Kasumi-1 (cell line): Measurements from ENCODE around the gene TAF3.
A peak's percentile ranks its signal among the peaks of the same experiment; 100 is the strongest.
"Not testable (repeated sequence)": the region's sequence is repeated elsewhere in the genome, so short reads cannot be mapped to it uniquely, and the experiment has no call there.

Experiments
- DNase-seq, 2 experiments: peaks; one replicate each; lab custom pipeline; 2025; lab: John Stamatoyannopoulos, UW

TAF3 gene

GRCh38 chr10:7811000-7811399 is 7.3 kb upstream of the TAF3 start:
- no peak for DNase-seq

GRCh38 chr10:7811743-7812142 is 6.6 kb upstream of the TAF3 start:
- DNase-seq, result not testable (repeated sequence)

GRCh38 chr10:7813481-7813880 is 4.8 kb upstream of the TAF3 start:
- DNase-seq, result no peak

DNA sequence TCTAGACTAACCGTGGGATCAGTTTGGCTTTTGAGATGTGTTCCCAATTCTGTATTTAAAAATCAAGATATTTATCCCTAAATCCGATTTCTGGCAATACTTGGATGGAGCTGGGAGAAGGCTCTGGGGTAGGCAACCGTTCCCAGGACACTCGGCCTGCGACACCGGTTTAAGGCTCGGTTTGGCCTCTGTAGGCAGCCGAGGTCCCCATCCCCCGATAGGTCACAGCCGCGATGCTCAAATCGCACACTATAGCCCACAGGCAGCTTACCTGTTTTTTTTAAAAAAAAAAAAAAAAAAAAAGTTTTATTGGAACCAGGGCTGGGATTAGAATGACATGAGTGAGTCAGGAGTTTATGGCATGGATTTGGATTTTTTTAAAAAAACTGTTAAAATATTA is 729 bp upstream of the TAF3 start:
- DNase-seq, result no peak

GRCh38 chr10:7817984-7818294 is 366 bp upstream of the TAF3 start:
- no peak for DNase-seq

- DNase-seq, result peak; percentile 84 to 90
Measured at GRCh38 chr10:7819121-7819460, 786 bp downstream of the TAF3 start.

DNA sequence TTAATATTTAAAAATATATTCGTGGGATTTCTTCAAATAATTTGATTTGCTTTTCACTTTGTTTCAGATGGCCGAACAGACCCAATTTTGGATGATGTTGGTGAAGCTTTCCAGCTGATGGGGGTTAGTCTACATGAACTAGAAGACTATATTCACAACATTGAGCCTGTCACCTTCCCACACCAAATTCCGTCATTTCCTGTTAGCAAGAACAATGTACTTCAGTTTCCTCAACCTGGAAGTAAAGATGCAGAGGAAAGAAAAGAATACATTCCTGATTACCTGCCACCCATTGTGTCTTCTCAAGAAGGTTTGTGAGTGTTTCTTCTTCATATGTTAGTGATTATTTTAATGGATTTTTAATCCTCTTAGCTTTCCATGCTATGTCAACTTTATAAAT is 5.9 kb downstream of the TAF3 start:
- no peak for DNase-seq

DNA sequence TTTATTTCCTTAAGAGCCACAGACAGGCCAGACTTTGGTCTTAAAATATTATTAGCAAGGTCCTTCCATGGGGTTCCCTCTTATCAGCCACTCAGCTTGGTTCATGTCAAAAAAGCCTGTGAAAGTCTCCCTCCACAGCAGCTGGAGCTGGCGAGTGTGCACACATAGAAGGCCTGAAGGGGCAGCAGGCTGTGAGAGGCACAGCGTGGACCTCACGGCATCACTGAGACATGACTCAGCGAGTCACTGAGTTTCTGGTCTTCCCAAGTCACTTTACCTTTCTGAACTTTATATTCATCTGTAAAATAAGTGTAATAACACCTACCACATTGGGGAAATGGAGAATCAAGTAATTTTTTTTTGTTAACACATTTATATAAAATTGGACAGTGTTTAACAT is 8.7 kb downstream of the TAF3 start:
- DNase-seq, result peak in 1 of 2 experiments; percentile 19

- DNase-seq, result no peak
Measured at GRCh38 chr10:7829289-7829834, 11.1 kb downstream of the TAF3 start.

DNA sequence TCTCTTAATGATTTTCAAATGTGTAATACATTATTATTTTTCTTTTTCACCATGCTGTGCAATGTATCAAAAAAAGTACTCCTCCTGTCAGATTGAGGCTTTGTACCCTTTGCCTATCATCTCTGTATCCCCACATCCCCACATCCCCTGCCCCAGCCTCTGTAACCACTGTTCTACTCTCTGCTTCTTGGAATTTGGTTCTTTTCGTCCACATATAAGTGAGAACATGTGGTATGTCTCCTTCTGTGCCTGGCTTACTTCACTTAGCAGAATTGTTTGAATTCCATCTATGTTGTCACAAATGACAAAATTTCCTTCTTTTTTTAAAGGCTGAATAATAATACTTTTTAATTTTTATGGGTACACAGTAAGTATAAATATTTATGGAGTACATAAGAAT is 13.8 kb downstream of the TAF3 start:
- no peak for DNase-seq

DNA sequence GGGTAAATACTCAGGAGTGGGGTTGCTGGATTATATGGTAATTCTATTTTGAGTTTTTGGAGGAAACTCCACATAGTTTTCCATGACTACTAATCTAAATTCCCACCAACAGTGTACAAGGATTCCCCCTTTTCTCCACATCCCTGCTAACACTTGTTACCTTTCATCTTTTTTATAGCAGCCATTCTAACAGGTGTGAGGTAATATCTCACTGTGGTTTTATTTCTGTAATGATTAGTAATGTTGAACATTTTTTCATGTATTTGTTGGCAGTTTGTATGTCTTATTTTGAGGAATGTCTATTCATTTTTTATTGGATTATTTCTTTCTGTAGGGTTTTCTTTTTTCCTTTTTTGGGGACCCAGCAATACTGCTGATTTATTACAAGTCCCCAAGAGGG is 14.9 kb downstream of the TAF3 start:
- no peak for DNase-seq

- DNase-seq, result no peak
Measured at GRCh38 chr10:7834262-7834661, 16.0 kb downstream of the TAF3 start.

DNA sequence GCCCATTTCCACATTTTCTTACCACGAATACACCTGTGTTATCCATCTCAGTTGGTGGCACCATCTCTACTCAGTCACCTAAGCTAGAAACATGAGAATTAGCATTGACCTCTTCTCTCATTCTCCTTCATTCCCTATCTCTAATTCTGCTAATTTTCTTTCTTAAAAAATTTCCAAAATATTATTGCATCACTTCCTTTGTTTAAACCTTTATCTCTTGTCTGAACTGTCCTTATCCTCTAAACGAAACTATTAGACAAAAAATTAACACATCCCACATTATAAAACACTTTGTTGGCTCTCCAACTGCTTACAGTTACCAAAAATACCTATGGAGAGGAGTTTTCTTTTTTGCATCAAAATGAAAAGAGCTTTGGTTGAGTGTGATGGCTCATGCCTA is 18.3 kb downstream of the TAF3 start:
- DNase-seq, result no peak

DNA sequence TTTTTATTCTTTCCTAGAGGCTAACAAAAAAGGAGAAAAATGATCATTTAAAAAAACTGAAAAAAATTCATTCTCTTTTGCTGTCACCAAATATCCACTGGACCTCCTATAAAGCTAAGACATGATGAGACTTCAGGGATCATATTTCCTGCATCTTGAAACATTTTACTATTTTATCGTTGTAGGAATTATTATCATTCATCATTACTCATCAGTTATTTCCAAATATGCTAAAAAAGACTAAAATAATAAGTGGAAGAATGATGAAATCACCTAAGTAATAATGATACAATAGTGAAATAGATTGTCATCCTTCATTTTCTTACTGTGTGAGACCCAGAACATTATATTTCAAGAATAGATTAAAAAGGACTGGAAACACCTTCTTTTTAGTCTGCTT is 28.3 kb downstream of the TAF3 start:
- DNase-seq, result no peak

DNA sequence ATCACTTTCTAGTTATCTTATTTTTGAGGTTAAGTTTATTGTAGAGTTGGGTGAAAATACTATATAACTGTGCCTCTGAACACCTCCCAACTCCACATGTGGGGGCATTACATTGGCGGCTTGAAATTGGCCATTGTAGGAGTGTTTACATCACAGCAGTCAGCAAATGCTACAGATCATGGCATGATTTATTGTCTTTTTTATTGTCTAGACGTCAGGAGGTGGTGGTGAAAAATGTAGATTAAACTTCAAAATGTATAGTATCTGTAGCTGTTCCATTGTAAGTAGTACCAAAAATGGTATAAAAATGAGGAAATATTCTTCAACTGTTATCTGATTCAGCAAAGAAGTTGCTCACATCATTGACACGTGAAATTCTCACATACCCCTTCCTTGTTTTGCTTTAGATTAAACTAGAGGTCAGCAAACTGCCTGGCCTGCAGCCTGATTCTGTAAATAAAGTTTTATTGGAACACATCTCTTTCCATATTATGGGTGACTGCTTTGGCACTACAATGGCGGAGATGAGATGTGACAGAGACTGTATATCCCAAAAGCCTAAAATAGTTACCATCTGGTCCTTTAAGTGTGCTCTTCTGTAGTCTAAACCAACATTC is 35.0 kb downstream of the TAF3 start:
- DNase-seq, result no peak

- no peak for DNase-seq
Measured at GRCh38 chr10:7853890-7854289, 35.6 kb downstream of the TAF3 start.

DNA sequence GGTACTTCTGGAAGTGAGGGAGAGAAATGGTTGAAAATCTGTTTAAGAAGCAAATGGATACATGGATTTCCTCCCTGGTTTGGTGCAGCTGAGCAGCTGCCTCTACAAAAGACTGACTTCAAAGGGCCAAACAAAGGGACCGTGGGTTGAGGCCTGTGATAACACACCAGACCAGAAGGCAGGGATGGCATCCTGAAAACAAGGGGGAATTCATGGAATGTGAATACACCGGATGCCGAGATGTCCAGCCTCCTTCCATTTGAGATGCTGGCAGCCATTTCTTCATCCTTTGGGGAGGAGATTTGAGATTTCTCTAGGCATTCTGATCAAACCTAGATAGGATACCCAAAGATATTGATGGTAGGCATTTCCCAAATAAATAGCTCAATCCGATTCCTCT is 36.9 kb downstream of the TAF3 start:
- no peak for DNase-seq

GRCh38 chr10:7856678-7857077 is 38.4 kb downstream of the TAF3 start:
- no peak for DNase-seq

DNA sequence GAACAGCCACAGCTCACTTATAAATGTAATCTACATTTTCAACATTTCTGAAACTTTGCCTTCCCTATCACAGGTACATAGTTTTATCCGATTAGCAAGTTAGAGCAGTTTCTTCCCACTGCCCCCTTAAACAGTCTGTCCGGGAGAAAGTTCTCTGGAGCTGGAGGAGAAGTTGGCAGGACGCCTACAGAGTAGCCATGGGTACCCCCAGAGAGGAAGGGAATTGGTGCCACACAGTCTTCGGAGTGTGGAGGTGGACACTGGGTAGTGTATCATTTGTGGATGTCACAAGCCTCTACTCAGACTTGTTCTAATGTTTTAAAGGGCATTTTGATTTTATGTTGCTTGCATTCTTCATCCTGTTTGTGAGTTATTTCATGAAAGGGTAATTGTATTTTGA is 39.0 kb downstream of the TAF3 start:
- DNase-seq, result no peak

- peak in 1 of 2 experiments; percentile 44 for DNase-seq
Measured at GRCh38 chr10:7861509-7862120, 43.3 kb downstream of the TAF3 start.

DNA sequence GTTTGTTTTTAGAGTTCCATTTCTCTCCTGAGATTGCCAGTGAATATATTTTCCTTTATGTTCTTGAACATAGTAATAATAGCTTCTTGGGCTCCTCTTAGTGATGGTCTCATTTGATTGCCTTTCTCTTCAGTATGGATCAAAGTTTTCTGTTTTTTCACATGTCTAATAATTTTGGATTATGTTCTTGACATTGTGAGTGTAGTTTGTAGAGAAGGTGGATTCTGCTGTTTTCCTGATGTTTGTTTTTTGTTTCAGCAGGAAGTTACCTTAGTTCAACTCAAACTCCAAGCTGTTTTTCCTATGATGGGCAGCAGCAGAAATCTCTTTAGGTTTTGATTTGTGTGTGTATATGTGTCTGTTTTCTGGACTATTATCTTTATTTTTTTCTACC is 43.8 kb downstream of the TAF3 start:
- no peak for DNase-seq

DNA sequence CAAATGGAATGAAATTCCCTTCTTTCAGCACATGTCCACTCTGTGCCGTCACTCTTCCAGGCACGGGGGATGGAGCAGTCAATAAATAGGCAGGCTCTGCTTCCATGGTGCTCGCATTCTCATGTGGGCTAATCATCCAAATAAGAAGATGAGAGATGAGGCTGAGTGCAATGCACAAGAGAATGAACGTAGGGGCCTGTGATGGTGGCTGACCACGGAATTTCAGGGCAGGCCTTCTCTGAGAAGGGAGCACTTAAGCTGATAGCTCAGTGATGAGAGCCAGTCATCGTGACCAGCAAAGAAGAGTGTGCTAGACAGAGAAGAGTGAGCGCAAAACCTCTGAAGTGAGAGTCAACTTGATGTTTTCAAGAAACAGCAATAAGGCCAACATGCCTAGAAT is 47.9 kb downstream of the TAF3 start:
- no peak for DNase-seq

GRCh38 chr10:7872041-7872442 is 53.7 kb downstream of the TAF3 start:
- DNase-seq, result peak; percentile 59 to 84

DNA sequence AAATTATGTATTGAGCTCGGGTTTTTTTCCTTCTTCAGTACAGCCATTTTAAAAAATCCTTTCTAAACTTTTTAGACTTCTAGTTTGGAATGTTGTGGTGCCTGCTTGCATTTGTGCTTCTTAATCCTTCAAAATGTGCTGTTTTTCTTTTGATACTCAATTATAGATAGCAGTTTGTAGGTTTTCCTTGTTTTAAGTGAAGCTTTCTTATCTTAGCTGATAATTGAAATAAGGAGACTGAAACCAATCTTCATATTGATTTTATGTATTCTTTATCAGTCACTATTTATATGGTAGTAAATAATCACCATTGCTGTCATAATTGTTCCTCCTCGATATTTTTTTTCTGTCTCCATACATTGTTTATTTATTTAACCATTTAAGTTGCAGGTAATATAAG is 56.6 kb downstream of the TAF3 start:
- no peak for DNase-seq
